Measurements from ENCODE around the gene NKAIN2. TPM values are rescaled to one million over a fixed set of nuclear protein-coding genes. Genes with fewer than 3 reads are reported as not detected.
"Not testable (repeated sequence)": the region's sequence is repeated elsewhere in the genome, so short reads cannot be mapped to it uniquely, and the experiment has no call there.

Gene NKAIN2
- total RNA-seq, 1 donor from 2014 or later, result not detected

DNA sequence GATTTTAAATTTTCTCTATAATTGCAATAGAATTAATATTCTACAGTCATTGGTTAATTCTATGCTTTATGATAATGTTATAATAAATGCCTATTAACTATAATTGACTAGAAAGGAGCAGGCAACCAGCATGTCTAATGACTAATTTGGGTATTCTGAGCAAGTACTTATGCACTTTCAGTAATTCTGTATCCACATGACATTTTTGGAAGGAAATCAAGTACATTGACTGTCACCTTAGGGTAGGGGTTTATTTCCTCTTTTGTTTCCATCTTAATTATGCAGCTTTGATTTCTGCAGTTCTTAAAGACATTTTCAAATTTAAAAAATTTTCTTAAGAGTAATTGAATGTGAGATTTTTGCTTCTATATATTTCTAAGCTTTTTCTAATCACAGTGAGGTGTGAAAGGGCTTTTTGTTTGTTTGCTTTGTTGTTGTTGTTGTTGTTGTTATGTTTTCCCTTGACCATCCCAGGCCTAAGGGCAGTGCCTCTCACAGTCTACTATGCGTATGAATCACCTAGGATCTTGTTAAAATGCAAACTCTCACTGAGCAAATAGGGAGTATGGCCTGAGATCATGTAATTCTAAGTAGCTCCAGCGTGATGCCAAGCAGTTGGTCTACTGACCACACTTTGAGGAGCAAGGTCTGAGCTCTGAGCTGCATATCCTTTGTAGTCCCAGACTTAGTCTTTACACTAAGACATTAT, 691.4 kb downstream of the NKAIN2 start:
- DNase-seq (ENCODE audit: low read depth in 2 of 2), result no peak

DNA sequence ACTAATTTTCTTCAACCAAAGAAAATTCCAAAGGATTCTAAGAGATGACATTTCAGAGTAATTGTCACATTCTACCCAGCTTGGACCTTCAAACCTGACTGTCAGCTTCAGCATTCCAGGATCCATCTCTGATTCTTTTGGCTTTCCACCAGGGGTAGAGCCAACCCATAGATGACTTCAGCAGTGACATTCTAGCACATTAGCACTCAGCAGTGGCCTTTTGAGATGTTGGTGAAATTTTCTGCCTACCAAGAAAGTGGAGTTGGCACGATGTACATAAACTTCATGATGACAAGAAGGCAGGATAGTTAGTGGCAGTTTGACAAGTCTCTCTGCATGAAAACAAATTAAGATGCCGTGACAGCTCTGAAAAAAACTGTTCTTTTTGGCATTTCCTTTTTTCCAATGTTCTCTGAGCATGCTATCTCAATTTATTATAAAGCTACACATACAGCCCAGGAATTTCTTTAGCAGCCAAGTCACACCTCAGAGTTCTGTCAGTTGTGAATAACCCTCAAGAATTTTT, 692.1 kb downstream of the NKAIN2 start:
- DNase-seq (ENCODE audit: low read depth in 2 of 2), result no peak

DNA sequence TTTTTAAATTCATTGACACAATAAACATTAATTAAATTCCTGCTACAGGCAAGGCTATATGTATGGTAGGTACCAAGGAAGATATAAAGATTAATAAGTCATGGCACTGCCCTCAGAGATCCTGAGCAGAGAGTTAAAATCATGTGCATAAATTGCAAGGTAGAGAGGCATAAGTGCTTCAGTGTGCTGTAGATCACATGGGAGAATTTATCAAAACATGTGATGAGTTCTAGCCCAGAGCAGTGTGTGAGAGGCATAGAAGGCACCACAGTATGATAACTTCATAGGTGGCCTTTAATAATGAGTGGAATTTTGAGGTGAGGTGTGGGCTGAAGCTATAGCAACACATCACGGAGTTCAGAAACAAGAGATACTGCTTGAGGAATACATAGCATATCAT, 692.7 kb downstream of the NKAIN2 start:
- no peak for DNase-seq (ENCODE audit: low read depth in 2 of 2)

DNA sequence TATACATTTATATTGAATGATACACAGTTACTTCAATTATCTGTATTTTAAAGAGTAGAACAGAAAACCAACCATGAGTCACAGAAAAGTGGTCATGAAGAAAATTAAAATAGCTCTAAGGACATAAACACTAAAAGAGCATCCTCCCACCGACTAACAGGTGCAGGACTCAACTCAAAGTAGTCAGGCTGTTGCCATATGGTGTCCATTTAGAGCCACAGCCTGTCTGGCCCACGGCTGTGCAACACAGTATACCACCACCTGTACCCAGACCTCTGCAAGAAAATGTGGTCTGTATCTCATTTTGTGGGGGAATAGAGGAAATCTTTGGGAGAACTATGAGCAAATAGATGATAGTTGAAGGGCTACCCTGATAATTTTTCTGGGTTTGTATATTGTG, 708.8 kb downstream of the NKAIN2 start:
- DNase-seq (ENCODE audit: low read depth in 2 of 2), result no peak

DNA sequence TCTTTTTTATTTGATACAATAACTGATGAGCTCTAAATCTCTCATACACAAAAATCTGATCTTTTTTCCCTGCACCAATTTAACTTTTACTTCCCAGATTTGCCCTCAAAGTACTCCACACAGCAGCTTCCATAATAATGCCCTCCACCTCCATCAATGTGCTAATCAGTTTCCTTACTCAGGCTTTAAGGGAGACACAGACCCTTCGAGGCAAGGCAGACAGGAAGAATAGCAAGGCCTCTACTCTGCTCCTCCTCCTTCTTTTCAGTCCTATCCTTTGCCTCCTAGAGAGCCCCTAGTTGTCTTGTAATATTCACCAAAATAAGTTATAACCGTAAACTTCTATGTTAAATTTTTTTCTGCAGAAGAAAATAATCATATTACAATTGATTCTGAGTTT, 713.7 kb downstream of the NKAIN2 start:
- no peak for DNase-seq (ENCODE audit: low read depth in 2 of 2)

DNA sequence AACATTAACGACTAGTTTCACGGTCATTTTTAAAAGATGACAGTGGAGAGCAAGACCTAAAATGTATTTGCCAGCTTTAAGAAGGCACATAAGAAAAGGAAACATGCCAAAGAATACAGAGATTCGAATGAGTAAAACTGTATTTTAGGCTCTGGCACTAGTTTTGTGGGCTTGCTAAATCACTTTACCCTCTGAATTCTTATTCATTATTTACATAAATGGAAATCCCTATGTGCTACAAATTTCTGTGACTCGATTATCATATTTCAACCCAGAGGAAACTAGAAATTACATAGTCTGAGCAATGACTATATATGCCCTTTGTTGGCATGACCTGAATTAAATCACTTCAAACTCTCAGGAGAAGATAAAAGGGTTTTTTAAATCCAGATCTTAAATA, 716.8 kb downstream of the NKAIN2 start:
- no peak for DNase-seq (ENCODE audit: low read depth in 2 of 2)

DNA sequence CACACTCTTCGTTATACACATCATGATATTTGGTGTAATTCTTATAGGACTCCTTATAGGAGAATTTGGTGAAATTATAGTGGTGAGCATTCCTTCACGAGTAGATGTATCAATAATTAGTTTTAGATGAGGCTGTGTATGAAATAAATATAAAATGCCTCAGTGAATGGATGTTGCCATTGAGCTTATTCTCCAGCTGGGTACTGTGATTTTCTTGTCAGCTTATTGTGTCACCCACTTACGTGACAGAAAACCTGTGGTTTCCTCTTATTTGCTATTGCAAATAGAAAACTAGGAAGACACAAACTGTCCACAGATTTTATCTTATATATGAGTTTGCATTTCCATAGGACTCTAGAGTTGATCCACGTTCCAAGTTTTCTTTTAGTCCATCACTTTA, 718.7 kb downstream of the NKAIN2 start:
- no peak for DNase-seq (ENCODE audit: low read depth in 2 of 2)

DNA sequence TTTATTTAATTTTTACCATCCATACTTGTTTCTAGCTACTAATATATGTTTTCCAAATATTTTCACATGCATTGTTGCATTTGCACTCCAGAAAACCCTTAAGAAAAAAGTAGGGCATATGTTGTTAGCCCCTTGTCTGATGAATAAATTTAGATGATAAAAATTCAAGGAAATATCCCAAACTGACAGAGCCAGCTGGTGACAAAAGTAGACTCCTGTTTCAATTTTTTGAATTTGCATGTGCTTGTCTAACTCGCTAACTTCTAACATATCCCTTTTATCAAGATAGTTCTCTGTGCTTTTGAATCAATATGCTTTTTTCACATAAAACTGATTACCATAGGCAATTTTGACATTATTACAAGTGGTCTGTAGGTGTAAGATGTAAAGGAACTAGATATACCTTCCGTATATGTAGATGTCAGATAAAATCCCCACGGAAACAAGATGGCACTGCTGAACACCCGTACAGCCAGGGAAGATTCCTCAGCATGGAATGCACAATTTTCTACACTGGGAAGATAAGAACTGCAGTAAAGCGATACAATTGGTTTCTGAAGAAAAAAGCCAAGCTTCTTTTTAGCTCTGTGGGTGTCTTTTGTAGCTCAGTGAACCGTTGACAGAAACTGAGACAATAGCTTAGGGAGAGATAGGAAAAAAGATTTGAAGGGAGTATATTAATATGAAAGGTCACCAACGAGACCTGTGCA, 721.0 kb downstream of the NKAIN2 start:
- DNase-seq (ENCODE audit: low read depth in 2 of 2), result no peak

DNA sequence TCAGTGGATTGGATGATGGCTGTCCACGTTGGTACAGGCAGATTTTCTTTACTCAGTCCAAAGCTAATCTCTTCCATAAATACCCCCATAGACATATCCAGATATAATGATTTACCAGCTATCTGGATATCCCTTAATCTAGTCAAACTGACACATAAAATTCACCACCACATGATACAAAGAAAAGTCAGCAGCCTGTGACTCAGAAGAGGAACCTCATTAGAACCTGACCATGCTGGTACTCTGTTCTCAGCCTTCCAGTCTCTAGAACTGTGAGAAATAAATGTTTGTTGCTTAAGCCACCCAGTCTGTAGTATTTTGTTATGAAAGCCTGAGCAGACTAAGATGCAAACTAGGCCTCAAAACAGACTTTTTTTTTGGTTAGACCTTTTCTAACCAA, 727.3 kb downstream of the NKAIN2 start:
- no peak for DNase-seq (ENCODE audit: low read depth in 2 of 2)

DNA sequence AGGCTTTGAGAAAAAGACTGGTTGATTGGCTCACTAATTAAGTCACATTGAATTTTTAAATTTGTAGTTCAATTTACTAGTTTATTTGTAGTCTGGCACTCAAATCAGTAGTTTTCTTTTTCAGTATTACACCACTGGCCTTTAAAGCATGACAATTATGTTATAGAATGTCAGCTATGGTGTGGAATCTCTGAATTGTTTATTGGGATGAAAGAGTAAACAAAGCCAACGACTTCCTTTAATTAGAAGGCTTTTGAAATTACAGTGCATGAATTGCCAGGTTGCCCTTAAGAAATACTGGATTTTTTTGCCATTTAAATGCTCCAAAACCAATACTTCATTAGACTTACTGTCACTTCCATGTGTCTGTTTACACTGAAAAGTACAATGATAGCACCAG, 731.6 kb downstream of the NKAIN2 start:
- no peak for DNase-seq (ENCODE audit: low read depth in 2 of 2)

DNA sequence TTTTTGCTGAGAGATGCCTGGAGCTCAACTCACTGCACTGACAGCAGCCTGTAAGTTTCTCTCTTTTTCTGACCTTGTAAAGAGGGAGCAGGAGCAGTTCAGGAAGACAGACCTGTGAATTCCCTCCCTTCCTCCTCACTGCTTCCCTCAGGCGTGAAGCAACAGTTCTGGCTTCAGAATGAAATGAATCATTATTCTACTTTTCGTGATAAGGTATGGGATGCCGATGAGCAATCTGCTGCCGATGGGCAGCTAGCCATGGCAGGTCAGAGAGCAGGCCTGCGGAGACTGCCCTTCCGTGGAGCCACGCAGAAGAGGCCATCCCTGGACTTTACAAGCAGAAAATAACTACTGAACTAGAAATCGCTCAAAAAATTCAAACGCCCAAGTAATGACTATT, 732.1 kb downstream of the NKAIN2 start:
- no peak for DNase-seq (ENCODE audit: low read depth in 2 of 2)

DNA sequence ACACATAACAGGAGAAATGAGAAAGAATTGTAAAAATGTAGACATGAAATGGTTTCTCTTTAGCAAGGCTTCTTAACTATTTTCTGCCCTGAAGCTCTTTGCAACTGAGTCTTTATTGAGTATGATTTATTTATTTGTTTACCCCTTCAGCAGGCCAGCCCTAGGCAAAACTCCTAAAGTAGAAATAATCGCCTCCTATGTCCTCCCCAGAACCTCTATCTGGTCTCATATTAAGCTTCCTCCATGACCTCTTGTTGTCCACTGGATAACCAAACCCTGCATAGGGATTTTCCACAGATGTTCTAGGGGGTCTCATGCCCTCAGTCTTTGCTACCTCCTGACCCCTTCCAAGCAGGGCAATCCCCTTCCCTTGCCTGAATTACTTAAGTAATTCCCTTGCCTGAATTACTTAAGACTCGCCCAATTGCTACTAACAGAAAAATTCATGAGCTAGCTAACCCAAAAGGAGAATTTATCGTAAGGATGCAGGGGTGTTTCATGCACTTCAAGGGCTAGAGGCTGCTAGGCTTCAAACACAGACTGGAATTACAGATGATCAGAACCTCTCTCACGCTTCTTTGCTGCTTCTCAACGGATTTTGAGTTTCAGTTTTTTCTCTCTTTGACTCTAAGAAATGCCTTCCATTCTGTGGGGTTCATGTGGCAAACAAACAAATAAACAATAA, 732.6 kb downstream of the NKAIN2 start:
- DNase-seq (ENCODE audit: low read depth in 2 of 2), result no peak

DNA sequence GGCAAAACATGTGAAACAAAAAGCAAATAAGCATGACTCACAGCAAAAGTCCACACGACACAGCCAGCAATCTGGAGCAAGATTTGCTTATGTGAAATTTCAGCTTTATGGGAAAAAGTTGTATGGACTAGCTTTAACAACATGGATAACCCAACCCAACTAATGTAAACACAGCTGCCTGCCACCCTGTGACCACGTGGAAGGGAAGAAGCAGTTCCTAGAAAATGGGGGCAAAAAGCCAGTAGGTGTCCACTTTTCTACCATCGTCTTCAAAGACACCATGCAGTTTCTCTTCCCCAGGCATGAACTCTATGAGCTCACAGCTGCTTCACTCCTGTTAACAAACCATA, 733.2 kb downstream of the NKAIN2 start:
- DNase-seq (ENCODE audit: low read depth in 2 of 2), result no peak

DNA sequence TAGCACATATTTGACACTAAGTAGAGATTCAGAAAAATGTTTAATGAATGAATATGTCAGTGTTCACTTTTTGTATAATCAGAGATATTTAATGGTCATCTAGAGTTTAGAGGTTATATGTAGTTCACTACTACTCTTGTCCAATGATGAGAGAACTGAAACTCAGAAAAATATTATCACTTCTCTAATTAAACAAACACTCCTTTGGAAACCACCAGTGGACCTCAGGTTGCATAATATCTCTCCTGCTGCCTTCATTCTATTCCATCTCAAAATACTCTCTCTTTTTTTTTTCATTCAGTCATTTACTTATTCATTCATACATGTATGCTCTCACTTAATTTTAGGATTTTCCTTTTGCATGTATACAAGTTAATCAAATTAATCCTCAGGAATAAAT, 735.4 kb downstream of the NKAIN2 start:
- DNase-seq (ENCODE audit: low read depth in 2 of 2), result no peak

DNA sequence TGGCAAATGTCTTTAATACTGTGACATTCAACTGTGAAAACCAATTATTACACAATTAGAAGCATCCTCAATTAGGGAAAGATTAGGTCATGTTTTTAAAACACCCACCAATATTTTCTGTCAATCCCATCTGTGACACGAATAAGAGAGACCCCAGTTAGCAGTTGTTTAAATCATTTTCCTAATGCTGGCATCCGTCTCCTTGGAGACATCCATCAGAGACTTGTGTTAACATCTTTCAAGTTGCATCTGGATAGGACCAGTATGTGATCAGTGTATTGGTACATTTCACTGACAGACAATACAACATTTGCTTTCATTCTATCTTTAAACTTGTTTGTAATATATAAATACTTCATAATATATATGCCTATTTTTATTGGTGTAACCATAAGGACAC, 737.9 kb downstream of the NKAIN2 start:
- no peak for DNase-seq (ENCODE audit: low read depth in 2 of 2)

DNA sequence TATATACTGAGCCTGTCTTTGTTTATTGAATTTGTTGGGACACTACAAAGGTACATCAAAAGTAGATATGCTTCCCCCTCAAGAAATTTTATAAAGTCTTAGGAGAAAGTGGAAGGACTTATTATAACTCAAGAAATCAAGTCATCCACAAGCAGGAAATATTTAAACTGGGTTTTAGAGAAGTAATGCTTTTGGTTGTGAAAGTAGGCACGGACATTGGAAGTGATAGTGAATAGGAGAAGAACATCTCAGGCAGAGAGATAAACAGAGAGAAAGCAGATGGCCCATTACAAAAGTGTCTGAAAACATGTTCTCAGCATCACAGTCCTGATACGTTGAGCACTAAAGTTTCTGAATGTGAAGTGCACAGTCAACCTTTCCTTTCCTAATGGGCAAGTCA, 742.9 kb downstream of the NKAIN2 start:
- no peak for DNase-seq (ENCODE audit: low read depth in 2 of 2)

DNA sequence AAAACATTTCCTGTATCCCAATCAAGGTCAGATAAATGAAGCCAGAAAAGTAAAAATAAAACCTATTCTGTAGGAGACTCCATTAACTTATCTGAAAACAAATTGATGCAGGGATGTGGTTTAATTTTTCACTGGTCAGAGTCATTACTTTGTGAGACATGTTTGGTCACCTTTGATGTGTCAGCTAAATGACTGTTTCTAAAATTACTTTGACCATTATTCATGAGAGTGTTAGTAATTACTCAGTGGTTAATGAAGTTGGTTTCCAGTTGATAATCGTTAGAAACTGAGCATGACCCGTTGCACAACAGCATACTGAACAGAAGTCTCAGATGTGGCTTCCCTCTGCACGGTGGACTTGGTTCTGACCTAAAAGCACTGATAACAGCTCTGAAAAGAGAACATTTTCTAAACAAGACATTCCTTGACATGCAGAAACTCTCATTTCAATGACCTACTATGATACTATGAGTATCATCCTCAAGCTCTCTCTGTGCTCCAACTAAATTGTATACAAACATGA, 748.1 kb downstream of the NKAIN2 start:
- no peak for DNase-seq (ENCODE audit: low read depth in 2 of 2)

DNA sequence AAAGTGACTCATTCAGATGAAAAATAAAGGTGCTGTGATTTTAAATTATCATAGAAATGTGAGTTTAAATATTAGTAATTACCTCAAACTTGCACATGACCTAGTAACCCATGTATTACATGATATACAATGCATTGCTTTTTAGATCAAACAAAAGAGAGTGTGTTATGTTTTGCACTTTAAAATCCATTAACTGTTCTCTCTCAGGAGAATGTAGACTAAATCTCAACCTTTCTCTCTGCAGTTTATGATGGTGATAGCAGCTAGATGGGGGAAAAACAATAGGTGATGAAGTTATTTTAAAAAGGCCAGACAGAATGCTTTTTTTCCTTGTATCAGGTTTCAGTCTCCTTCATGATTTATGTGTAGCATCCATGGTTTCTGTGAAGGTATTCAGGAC, 754.2 kb downstream of the NKAIN2 start:
- no peak for DNase-seq (ENCODE audit: low read depth in 2 of 2)

DNA sequence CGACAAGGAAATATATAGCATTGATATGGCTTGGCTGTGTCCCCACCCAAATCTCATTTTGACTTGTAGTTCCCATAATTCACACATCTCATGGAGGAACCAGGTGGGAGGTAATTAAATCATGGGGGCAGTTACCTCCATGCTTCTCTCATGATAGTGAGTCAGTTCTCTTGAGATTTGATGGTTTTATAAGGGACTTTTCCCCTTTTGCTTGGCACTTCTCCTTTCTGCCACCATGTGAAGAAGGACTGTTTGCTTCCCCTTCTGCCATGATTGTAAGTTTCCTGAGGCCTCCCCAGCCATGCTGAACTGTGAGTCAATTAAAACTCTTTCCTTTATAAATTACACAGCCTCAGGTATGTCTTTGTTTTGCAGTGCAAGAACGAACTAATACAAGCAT, 756.4 kb downstream of the NKAIN2 start:
- not testable (repeated sequence) for DNase-seq (ENCODE audit: low read depth in 2 of 2)

DNA sequence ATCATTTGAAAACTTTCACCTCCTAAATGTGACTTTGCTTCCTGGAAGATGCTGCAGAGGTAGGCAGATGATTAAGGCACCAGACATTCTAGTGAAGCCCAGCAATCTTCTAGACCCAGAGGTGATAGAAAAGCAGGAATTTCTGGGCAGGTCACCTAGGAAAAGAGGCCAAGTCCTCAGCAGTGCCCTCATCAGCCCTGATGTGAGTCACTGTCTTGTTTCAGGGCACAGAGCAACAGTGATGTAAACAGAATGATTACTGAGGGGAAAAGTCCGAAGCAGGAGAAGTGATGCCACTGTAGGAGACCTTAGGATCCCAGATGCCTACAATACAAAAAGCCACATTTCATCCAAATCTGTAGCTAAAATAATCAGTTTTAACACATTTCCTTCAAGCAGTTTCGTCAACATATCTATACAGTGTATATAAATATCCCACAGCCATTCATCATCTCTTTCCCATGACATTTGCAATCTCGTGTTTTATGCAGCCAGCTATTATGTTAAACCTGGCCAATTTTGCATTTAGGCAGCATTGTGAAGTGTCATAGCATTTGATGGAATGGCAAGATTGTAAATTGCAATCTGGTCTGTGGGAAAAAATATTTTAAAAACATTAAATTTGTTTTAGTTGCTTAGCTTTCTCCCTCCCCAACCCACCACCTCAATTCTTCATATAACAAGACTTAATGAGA, 757.4 kb downstream of the NKAIN2 start:
- no peak for DNase-seq (ENCODE audit: low read depth in 2 of 2)

DNA sequence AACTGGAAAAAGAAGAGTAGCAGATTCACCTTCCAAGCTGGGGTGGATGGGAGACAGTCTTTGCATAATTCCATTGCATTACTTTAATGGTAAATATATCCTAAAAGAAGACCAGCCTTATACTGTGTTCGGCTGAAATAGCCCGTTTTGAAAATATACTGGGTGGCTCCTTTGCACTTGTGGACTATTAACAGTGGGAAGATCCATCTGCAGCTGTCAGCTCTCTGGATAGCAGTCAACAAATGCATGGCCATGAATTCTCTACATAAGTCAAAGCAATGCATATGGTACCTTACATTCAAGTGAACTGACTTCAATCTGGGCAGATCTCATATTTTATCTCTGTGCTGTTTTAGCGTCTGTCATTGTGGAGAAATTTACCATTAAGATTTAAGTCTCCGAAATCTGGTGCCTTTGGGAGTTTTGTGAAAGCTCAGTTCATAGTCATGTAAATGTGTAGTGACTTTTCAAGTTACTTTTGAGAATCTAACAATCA, 758.0 kb downstream of the NKAIN2 start:
- no peak for DNase-seq (ENCODE audit: low read depth in 2 of 2)

DNA sequence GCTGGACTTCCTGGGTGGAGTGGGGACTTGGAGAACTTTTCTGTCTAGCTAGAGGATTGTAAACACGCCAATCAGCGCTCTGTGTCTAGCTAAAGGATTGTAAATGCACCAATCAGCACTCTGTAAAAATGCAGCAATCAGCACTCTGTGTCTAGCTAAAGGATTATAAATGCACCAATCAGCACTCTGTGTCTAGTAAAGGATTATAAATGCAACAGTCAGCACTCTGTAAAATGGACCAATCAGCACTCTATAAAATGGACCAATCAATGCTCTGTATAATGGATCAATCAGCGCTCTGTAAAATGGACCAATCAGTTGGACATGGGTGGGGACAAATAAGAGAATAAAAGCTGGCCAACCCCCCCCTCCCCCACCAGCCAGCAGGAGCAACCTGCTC, 760.5 kb downstream of the NKAIN2 start:
- DNase-seq (ENCODE audit: low read depth in 2 of 2), result not testable (repeated sequence)

Data from dermis microvascular lymphatic vessel endothelial cell (primary cell).